ENCODE results near the gene LRRC74A. TPM values are rescaled to one million over a fixed set of nuclear protein-coding genes. Genes with fewer than 3 reads are reported as not detected.
A peak's percentile ranks its signal among the peaks of the same experiment; 100 is the strongest.

LRRC74A gene
- total RNA-seq, 1 donor from 2014 or later, result not detected

DNA sequence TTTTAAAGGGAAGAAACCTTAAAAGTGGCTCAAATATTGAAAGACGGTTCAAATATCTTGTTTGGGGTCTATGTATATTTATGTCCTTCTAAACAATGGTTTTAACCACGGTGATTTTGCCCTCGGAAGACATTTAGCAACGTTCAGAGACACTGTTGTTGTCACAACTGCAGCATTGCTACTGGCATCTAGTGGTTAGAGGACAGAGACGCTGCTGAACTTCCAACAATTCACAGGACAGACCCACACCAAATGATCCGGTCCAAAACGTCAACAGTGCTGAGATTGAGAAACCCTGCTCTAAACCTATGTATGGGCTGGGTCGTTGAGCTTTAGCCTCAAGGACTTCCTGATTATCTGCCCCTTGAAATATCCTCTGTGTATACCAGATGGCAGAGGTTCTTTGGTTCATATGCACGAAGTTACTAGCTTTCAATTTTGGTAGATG, 15.2 kb upstream of the LRRC74A start:
- H3K4me1 Mint-ChIP-seq (ENCODE audit: unreplicated experiment), result peaks cover 23% of the 10 kb centered on the region
- H3K27ac Mint-ChIP-seq, result peak overlapping the region; percentile 92
- DNase-seq (ENCODE audit: extremely low spot score, unreplicated experiment), result no peak
- peak; percentile 59 for TF ChIP-seq CTCF (conservative IDR thresholded peaks at IDR 0.05)
- H3K9me3 Mint-ChIP-seq, result no peaks in the 10 kb centered on the region
- no peaks in the 10 kb centered on the region for H3K27me3 Mint-ChIP-seq
- H3K4me3 Mint-ChIP-seq, result peak overlapping the region; percentile 97
- H3K36me3 Mint-ChIP-seq, result peaks cover 10% of the 10 kb centered on the region

DNA sequence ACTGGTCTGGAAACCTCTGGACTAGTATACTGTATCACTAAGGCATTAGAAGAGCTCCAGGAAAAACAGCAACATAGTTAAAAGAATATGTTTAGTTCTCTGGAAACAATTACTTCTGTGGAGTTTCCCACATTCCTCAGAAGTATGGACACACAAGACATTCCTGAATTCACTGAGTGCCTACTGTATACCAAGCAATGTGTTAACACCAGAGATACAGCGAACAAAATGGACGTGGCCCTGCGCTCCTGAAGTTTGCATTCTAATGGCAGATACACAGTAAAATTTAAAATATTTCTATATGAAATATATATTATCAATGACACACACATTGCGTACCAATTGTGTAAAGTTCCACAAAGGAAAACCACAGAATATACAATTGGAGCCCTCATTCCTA, 14.6 kb upstream of the LRRC74A start:
- peaks cover 23% of the 10 kb centered on the region for H3K4me1 Mint-ChIP-seq (ENCODE audit: unreplicated experiment)
- DNase-seq (ENCODE audit: extremely low spot score, unreplicated experiment), result no peak
- no peaks in the 10 kb centered on the region for H3K27me3 Mint-ChIP-seq
- no peak for TF ChIP-seq CTCF (conservative IDR thresholded peaks at IDR 0.05)
- peaks cover 9% of the 10 kb centered on the region for H3K36me3 Mint-ChIP-seq
- H3K4me3 Mint-ChIP-seq, result peak overlapping the region; percentile 97
- H3K9me3 Mint-ChIP-seq, result no peaks in the 10 kb centered on the region
- peak overlapping the region; percentile 92 for H3K27ac Mint-ChIP-seq

GRCh38 chr14:76812093-76812421, 14.2 kb upstream of the LRRC74A start:
- peaks cover 23% of the 10 kb centered on the region for H3K4me1 Mint-ChIP-seq (ENCODE audit: unreplicated experiment)
- peak overlapping the region; percentile 97 for H3K4me3 Mint-ChIP-seq
- DNase-seq (ENCODE audit: extremely low spot score, unreplicated experiment), result no peak
- TF ChIP-seq CTCF (conservative IDR thresholded peaks at IDR 0.05), result no peak
- H3K27me3 Mint-ChIP-seq, result no peaks in the 10 kb centered on the region
- H3K36me3 Mint-ChIP-seq, result peaks cover 7% of the 10 kb centered on the region
- no peaks in the 10 kb centered on the region for H3K9me3 Mint-ChIP-seq
- peak overlapping the region; percentile 92 for H3K27ac Mint-ChIP-seq

GRCh38 chr14:76812422-76813383, 13.5 kb upstream of the LRRC74A start, which contains the start of gene ANGEL1:
TSS of gene ANGEL1 (minus strand) at chr14:76812882. CDS start at chr14:76812827, 55 bp downstream.
- Mint-ChIP-seq H3K27ac (peak within 1 kb of the TSS; percentile 92), H3K4me3 (peak within 1 kb of the TSS; percentile 97), H3K27me3 (no peaks in the 10 kb centered on the region), H3K9me3 (no peaks in the 10 kb centered on the region), H3K4me1 (ENCODE audit: unreplicated experiment) (peaks cover 23% of the 10 kb centered on the region), H3K36me3 (peaks cover 6% of the 10 kb centered on the region)
- no peak for TF ChIP-seq CTCF (conservative IDR thresholded peaks at IDR 0.05)
- peak; percentile 96 for DNase-seq (ENCODE audit: extremely low spot score, unreplicated experiment)

- H3K4me1 Mint-ChIP-seq (ENCODE audit: unreplicated experiment), result peaks cover 18% of the 10 kb centered on the region
Measured at GRCh38 chr14:76814726-76815645, 11.2 kb upstream of the LRRC74A start.

More at GRCh38 chr14:76814726-76815645, 11.2 kb upstream of the LRRC74A start:
- Mint-ChIP-seq H3K27me3 (no peaks in the 10 kb centered on the region), H3K9me3 (no peaks in the 10 kb centered on the region), H3K4me3 (peak overlapping the region; percentile 15), H3K27ac (no peak overlapping the region), H3K36me3 (no peaks in the 10 kb centered on the region)
- DNase-seq (ENCODE audit: extremely low spot score, unreplicated experiment), result no peak
- no peak for TF ChIP-seq CTCF (conservative IDR thresholded peaks at IDR 0.05)

Data from type B pancreatic cell (in vitro differentiated cells).